GM08714 (cell line): ENCODE measurements around the gene GIMD1.
"Not testable (repeated sequence)": the region's sequence is repeated elsewhere in the genome, so short reads cannot be mapped to it uniquely, and the experiment has no call there.

Source experiments
- H3K4me3 ChIP-seq: fragments of 200-500 bp; sonication (Bioruptor generic); 2 replicates; pipeline ENCODE4 v1.5.1; 2014; ENCODE audit warnings: mild to moderate bottlenecking, low read length, inconsistent platforms
- ZNF274 ChIP-seq: IDR thresholded peaks from 2 replicates; pipeline ENCODE4 v1.6.1; 2012; ENCODE audit warnings: mild to moderate bottlenecking, low read depth, low read length

The GIMD1 gene

DNA sequence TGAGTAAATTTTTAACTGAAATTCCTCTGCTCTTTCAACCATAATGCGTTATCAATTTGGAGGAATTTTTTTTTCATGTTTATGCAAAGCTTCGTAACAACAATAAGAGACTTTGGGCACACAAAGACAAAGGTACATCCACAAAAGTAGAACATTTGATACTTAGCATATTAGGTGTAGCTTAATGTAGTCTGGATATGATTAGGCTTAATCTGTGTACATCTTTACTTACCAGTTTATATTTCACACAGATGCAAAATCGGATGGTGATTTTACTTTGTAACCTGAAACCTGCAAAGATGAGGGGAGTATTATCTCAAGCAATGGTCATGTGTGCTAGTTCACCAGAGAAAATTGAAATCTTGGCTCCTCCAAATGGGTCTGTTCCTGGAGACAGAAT, 32.0 kb downstream of the GIMD1 start:
- H3K4me3 ChIP-seq: no peak overlapping the region
- TF ChIP-seq ZNF274: no peak

- TF ChIP-seq ZNF274: no peak
- H3K4me3 ChIP-seq: no peak overlapping the region
Observed at GRCh38 chr4:106334741-106335470, 33.7 kb downstream of the GIMD1 start.

- no peak for TF ChIP-seq ZNF274
- no peak overlapping the region for H3K4me3 ChIP-seq
Observed at GRCh38 chr4:106333186-106333585, 35.4 kb downstream of the GIMD1 start.

DNA sequence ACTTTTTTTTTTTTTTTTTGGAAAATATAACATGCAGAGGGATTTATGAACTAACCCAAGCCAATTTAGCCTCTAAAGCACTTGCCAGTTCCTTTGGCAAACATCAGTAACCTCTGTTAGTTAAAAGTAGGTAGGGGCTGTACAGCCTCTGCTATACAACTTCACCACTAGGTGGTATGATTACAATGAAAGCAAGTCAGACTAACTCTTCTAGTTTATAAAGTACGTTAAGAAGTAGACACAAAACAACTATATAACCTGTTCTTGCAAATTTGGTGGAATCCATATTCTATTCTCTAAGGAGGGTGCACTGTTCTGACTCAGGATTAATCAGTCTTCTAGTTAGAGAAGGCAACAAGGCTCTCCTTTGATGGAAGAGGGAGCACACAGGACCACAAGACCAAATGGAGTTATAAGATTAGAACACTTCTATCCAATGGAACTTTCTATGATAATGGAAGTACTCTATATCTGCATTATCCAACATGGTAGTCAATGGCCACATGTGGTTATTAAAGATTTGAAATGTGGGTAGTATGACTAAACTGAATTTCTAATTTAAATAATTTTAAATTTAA, 39.4 kb downstream of the GIMD1 start:
- TF ChIP-seq ZNF274: no peak
- H3K4me3 ChIP-seq: no peak overlapping the region

DNA sequence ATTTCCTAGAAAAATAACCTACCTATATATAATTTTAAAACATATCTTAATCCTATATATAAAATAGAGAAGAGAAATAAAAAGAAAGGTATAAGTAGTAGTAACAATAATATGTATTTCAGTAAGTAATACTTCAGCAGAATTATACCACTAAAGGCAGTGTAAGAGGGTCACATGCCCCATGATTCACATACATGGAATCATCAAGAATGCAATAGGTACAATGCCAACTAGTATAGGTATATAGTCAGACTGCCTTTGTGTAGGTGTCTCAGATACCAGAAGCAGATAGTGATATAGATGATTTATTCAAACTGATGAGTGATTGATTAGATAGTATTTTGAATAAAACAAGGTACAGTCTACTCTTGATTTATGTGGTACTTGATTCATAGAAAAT, 42.8 kb downstream of the GIMD1 start:
- no peak for TF ChIP-seq ZNF274
- no peak overlapping the region for H3K4me3 ChIP-seq

DNA sequence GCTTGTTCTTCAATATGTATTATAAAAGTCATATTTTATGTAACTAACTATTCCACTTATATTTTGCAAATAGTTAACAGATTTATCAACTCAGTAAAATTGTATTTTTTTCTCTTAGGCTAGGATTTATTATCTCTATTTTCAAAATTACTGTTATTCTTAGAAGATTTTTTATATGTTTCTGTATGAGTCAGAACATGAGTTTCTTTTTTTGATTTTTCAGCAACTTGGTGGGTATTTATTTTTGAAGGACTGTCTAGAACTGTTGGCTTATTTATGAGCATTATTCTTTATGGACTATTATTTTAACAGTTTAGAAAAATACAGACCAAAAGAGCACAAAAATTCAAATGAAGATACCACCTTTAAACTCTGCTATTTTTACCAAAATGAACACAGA, 45.5 kb downstream of the GIMD1 start:
- TF ChIP-seq ZNF274: no peak
- H3K4me3 ChIP-seq: no peak overlapping the region

- not testable (repeated sequence) for H3K4me3 ChIP-seq
Observed at GRCh38 chr4:106321814-106322213, 46.8 kb downstream of the GIMD1 start.

DNA sequence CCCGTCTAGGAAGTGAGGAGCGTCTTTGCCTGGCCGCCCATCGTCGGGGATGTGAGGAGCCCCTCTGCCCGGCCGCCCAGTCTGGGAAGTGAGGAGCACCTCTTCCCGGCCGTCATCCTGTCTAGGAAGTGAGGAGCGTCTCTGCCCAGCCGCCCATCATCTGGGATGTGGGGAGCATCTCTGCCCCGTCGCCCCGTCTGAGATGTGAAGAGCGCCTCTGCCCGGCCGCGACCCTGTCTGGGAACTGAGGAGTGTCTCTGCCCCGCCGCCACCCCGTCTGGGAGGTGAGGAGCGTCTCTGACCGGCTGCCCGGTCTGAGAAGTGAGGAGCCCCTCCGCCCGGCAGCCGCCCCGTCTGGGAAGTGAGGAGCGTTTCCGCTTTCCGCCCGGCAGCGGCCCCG, 47.4 kb downstream of the GIMD1 start:
- not testable (repeated sequence) for H3K4me3 ChIP-seq

- no peak for TF ChIP-seq ZNF274
- H3K4me3 ChIP-seq: no peak overlapping the region
Observed at GRCh38 chr4:106320235-106320634, 48.3 kb downstream of the GIMD1 start.

- no peak overlapping the region; the same call in 1 of the 2 replicates for H3K4me3 ChIP-seq
Observed at GRCh38 chr4:106318511-106318910, 50.1 kb downstream of the GIMD1 start.

GRCh38 chr4:106317815-106318214, 50.8 kb downstream of the GIMD1 start:
- no peak for TF ChIP-seq ZNF274
- peak overlapping the region; percentile 90; the same call in 1 of the 2 replicates for H3K4me3 ChIP-seq

More at GRCh38 chr4:106318511-106318910, 50.1 kb downstream of the GIMD1 start:
- no peak for TF ChIP-seq ZNF274

- TF ChIP-seq ZNF274: no peak
- H3K4me3 ChIP-seq: peak overlapping the region; percentile 90
Observed at GRCh38 chr4:106316773-106317409, 51.7 kb downstream of the GIMD1 start.

- TF ChIP-seq ZNF274: no peak
- H3K4me3 ChIP-seq: peak within 1 kb of the TSS; percentile 90
Observed at GRCh38 chr4:106315968-106316772, 52.4 kb downstream of the GIMD1 start, which contains the start of the genes AIMP1 and TBCK. AIMP1 (plus strand) TSS chr4:106316550; CDS start chr4:106325010, 8,460 bp downstream. TBCK (minus strand) TSS chr4:106316209; CDS start chr4:106308960, 7,249 bp downstream.

DNA sequence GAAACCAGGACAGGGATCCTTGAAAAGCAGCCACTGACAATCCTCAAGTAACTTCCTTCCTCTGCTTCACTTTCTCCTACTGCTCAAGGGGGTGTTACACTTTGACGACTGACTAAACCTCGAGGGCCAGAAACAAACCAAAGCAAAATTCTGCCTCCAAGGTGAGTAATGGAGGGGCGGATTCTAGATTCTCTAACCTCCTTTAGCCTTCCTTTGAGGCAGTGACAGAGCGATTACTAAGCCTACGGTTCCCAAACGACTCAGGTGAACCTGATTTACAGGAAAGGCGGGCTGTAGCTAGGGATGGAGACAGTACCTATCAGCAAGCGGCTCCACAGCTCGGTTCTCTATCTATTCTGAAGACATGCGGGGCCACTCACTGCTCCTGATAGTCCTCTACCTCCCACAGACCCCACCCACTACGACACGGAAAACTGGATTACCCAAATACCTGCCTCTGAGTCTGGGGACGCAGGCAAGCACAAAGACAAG, 53.1 kb downstream of the GIMD1 start:
- H3K4me3 ChIP-seq: peak overlapping the region; percentile 90
- TF ChIP-seq ZNF274: no peak
